Renal cortex interstitium (tissue), 11 donors: ENCODE measurements around the gene DENND1B. TPM values are rescaled to one million over a fixed set of nuclear protein-coding genes. Genes with fewer than 3 reads are reported as not detected.

Experiments used
- DNase-seq, 11 donors: peaks; one replicate each; pipeline ENCODE4 v3.0.0-alpha.2; 2013; ENCODE audit warnings: low read depth in 9 of 11, low spot score in 4 of 11; ENCODE audit errors: extremely low read depth in 1 of 11
- polyA plus RNA-seq, 3 donors: library from polyadenylated mRNA; unstranded; fragments of 120-200 nt; gene quantifications; one replicate each; pipeline ENCODE4 v1.2.1, GENCODE V29; 2013; ENCODE audit not compliant: insufficient read length in 3 of 3

DENND1B gene
- polyA plus RNA-seq, 3 donors: 10.5 to 12.9 (median 12.6) TPM

DNA sequence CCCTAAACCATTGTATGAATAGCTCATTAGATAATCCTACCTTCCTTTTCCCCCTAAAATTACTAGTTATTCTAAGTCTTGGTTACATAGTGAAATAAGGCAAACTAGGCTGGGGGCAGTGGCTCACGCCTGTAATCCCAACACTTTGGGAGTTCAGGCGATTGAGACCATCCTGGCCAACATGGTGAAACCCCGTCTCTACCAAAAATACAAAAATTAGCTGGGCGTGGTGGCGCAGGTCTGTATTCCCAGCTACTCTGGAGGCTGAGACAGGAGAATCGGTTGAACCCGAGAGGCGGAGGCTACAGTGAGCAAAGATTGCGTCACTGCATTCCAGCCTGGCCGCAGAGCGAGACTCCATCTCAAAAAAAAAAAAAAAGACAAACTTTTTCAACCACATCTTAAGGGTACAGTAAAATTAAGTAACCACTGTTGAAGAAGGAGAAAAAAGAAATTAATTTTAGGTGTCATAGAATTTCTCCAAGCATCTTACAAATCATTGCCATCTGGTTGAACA is 108.5 kb downstream of the DENND1B start:
- no peak for DNase-seq

DNA sequence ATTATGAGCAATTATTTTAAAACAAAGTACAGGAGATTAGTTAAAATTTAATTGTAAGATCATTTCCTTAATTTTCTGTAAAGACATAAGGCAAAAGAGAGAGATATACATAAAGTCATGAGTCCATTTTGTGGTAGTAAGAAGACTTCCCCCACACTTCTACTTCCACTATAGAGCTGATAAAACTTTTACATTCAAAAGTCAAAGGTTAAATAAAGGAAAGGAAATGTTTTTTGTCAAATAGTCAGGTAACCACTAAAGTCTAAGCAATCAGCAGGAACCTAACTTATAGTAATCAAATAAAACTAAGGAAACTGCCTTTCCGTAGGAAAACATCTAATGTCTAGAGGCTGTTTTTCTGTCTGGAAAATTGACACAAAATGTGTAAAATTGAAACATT is 110.9 kb downstream of the DENND1B start:
- no peak for DNase-seq

DNA sequence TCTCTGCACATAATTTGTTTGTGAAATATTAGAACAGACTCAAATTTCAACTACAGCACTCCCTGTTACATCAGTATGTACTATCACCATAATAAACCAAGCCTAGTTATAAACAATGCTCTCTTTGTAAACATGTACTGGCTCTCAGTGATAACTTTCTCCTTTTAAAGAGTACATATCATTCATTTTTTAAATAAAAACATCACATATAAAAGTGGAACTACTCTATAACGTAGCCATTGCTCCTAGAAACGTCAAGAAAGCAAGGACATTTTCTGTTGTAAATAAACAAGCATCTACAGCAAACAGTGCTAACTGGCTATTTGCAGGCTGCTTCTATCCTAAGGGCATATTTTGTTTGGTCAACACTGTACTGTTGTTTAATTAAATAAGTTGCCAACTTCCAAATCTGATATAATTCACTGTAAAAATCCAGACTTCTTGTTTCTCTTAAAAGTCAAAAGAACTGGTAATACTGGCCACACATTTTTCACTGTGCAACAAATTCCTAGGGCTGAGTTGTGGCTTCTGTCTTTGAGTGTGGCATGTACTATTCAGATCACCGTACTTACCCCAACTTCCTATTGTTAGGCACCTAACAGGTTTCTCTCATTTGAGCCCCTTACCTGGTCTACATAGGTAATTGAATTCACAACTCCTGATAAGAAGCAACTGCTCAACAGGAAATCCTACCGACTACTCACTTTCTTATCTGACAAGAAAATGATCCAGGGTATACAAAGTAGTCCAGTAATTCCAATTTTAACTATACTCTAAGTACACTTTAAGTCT is 111.9 kb downstream of the DENND1B start:
- no peak for DNase-seq

DNA sequence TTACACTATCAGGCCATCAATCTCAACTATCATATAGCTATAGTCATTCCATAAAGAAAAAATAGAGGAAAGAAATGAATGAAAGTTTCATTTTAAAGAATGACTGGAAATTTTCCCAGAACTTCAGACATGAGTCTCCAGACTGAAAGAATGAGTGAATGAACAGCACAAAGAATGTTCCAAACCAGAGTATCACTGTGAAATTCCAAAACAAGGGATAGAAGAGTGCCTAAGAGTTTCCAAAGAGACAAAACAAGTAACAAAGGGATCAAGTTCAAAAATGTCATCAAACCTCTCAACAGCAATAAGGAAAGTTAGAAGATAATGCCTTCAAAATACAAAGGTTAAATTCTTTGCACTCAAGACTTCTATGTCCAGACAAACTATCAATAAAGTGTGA is 114.9 kb downstream of the DENND1B start:
- DNase-seq: no peak

DNA sequence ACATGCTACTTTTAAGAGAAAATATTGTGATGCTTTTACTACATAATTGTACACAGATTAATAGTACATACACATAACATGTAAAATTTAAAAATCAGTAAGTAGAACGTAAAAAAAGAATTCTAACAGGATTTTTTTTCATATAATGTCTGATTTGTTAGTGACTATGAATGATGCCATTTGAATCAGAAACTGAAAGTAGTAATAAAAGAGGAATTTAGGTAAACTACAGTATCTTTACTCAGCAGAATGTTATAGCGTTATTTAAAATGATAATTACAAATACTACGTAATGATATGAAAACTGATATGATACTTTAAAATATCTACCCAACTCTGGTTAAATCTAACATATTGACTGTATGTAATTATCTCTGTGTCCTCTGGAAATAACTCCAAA is 116.1 kb downstream of the DENND1B start:
- DNase-seq: no peak

DNA sequence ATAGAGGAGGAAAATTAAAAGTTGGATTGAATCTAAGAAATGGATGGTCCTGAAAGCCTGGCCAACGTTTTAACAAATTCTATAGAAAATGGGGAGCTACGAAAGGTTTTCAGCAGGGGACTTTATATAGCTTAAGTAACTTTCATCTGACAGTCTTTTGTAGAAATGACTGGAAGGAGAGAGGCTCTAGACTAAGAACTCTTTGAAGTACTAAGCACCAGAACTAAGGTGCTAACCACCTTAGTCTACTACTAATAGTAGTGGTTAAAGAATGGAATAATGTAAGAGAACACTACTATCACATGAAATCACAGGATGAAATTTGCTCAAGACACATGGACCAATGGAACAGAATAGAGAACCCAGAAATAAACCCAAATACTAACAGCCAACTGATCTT is 126.1 kb downstream of the DENND1B start:
- no peak for DNase-seq

DNA sequence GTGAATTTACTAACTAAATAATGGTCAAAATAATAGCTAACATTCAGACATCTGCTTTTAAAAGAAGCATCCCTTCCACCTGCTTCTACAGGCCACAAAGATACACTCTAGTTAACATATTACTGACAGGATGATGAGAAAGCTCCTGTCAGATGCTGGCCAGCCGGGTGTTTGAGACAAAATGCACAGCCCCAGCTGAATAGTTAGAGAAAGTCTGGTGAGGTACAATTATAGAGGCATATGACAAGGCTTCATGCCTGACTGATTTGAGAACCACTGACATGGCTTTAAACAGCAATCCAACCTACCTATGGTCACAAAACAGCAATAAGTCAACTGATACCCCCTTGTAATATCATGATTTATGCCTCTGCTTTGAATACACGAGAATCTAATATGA is 137.0 kb downstream of the DENND1B start:
- DNase-seq: no peak

DNA sequence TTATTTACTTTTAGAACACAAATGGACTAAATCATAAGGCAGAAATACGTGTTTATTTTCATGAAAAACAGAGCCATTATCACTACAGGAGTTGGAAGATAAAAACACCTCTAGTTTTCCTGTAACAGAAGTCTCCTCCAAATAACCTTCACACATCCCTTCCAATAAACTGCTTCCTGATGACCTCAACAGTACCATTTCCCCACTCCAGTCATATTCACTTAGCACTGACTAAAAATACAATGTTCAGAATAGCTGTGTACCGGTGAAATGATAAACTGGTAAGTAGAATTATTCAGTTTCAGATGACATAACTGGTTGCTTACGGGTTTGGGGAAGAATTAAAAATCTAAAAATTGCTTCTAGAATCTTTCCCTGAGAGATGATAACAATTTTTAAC is 137.9 kb downstream of the DENND1B start:
- DNase-seq: no peak

DNA sequence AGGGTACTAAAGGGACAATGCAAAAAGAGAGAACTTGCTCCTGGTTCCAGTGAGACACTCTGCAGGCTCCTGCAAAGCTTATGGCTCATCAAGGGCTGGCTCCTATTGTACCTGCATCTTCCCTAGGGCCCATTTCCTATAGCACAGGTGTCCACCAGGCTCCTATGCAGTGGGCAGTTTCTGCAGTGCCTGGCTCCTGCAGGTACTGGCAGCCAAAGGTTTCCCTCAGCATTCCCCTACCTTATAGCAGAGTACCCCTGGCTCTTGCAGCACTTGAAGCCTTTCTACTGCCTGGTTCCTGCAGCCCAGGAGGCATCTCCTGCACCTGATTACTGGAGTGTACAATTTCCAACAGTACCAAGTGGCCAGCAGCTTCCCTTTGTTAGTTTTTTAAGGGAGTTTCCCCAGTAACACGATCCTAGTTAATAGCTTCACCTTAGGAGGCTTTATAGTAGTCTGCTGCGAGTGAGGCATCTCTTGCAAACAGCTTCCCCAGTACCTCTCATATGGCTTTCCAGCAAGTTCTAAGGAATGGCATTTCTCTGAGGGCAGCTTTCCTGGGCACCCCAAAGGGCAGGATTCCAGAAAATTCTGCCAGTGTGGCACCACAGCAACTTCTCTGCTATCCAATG is 141.7 kb downstream of the DENND1B start:
- DNase-seq: peak in 1 of 11 donors; percentile 11

DNA sequence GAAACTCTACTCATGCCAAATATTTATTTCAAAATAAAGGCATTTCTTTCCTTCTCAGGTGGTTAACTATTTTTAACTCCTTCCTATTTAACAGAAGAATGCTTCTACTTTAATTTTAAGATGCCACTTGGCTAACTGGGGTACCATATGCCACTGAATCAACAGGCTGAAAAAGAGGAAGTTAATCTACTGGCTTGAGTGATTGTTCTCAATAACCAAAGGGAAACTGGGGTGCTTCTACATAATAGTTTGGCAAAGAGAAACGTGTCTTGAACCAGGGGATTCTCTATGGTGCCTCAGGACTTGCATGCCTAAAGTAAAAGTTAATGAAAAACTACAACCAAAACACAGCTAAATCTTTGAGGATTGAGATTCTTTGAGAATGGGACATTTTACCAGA is 142.6 kb downstream of the DENND1B start:
- DNase-seq: no peak

DNA sequence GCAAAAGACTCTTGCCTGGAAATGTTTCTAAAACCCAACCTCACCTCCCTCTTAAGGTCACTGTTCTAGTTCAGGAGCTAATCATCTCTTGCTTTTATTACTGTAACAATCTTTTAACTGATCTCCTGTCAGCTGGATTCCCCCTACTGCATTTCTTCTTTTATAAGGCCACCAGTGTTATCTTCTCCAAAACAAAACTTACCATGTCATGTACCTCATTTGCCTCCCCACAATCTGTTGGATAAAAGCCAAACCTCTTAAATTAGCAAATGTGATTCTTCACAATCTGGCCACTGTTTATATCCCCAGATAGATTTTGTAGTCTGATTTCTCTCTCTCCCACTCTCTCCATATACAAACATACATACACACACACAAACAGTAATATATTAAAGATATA is 143.3 kb downstream of the DENND1B start:
- DNase-seq: no peak

DNA sequence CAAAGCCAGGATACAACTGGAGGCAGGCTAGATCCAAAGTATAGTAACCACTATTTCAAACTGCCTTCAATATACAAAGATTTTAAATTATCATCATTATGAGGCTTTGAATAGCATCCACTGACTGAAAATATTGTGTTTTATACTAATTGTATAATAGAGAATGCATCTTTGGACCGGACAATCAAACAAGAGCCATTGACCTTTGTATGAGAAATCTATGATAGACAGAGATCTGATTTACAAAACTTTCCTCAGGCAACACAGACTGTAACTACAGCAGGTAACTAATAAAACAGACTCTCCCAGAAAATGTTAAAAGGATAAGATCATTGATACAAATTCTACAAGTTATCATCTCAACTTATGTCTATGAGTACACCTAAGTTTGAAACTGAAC is 152.9 kb downstream of the DENND1B start:
- DNase-seq: no peak

DNA sequence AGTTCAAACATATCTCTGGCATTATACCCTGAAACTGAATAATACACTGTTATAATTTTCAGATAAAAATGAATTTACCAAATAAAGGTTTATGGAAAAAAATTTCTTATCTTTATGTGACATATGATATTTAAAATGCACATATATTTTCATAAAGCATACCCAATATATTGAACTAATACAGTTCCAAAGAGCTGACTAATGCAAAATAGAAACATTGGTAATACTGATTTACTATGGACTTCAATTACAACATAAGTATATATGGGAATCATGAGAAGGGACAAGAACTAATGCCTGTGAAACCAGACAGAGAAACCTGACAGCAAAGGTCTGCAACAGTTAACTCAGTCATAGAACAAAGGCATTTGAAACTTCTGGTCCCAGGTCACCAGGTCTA is 153.5 kb downstream of the DENND1B start:
- DNase-seq: no peak

DNA sequence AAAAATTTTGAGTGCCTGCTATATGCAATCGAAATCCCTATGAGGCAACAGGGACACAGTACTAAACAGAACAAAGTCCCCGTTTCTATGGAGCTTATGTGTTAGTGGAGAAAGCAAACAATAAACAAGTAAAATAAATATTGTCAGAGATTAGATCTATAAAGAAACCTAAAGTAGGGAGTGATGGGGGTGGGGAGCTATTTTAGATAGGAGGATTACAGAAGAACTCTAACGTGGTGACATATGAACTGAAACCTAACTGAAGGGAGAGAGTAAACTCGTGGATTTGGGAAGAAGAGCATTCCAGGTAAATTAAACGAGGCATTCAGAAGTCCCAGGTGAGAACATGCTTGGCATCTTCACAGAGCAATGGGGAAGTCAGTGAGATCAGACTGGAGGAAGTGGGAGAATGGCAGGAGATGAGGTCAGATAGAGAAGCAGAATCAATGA is 154.5 kb downstream of the DENND1B start:
- no peak for DNase-seq

DNA sequence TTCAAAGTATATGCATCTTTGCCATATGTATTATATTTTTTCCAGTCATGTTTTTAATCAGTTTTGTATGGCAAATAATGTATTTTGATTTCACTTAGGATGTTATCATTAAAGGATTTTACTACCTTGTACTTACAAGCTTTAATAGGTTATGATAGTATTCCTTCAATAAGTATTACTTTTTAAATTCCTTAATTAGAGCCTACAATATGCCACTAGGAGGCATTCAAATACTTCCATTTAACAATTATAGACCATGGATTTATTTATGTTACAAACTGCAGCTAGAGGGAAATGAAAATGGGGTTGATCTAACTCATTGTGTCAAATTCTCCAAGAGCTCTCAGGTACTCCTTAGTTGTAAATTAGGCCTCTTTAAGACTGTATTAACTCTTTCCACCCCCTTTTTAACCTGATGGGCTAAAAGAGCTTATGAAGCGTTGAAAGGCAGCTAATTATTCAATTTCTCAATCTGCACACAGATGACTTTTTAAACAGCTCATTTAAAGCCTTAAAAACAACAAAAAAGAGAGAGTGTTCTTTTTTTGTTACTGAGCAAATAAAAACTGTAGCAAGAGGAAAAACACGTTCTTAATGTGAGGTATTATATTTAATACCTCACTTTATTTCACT is 156.2 kb downstream of the DENND1B start:
- peak in 2 of 11 donors; percentile 6 to 11 for DNase-seq

DNA sequence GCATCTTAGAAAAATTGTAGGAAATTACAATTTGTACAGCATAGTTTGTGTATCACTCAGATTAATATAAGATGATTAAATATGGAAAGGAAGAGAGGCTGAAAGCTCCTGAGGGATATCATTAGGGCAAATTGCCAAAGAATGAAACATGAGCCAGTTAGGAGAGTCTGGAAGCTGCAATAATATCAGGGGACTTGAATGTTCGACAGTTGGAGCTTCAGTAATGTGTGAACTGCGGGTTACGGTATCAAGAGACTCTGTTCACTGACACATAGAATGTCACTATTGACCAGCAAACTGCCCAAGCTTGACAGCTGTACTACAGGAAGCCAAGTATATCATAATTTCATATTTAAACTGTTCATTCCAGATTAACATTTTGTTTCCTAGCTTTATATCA is 157.2 kb downstream of the DENND1B start:
- no peak for DNase-seq

DNA sequence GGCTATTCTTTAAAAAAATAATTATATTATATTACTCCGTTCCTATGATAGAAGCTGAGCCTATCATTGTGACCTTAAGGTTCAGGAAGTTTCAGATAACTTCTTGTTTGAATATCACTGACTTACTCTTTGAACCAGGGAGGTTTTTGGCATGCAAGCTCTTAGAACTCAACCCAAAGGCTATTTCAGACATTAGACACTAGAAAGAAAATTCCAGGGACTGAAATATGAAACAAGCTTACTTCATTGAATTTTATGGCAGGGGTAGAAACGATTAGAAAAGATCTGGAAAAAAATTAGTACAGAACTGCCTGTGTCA is 159.6 kb downstream of the DENND1B start:
- DNase-seq: no peak

DNA sequence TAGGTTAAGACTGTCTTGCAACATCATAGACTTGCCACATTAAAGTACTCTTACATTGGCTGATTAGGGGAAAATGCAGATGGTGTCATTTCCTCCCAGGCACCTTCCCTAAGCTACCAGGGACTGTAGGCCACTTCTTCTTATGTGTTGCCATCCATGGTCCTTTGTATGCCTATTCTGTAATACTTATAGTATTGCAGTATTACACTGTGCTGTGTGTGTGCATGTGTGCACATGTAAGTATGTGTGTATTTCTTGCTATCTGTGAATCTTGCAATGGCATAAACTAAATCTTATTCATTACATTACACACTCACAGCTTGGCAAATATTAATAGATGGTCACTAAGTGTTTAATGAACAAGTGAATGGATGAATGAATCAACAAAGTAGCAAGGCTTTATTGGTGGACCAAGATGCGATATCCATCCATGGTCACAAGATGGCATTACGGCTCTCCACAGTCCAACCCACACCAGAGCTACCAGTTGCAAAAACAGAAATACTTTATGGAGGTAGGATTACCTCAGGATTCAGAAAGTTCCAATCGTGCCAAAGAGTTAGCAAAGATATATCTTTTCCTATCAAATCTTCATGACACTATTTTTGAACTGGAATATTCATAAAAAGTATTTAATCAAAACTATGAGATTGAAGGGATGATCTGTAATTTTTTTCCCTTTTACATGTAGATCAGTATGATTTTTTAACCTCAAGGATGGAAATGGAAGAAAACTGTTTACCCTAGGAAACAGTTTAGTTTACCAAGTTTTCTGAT is 160.2 kb downstream of the DENND1B start:
- DNase-seq: peak in 3 of 11 donors; percentile 9 to 17 (median 11)

DNA sequence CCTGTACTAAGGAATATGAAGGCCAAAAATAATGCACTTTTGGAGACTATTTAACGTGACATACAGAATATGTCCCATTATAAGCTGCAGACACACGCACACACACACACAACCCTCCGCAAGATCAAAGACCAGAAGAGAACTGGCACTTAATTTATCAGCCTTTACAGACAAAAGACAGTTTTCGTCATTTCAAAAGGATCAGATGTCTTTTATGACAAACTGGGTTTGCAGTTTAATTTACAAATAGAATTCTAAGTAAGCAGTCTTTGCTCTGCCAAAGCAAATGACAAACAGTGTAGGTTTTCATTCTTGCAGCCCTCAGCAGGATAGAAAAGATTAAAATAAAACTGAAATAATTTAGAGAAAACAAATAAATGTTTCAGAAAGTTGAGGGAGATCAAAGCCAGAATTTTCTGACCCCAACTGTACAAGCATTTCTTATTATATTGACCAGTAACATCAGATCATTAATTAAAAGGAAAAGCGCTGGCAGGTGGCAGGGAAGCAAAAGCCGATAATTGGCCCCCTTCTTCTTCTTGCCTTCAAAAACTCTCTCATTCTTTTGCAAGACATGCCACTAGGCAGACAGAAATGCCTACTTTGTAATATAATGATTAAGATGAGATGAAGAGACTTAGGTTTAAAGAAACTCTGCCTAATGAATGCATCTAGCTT is 169.0 kb downstream of the DENND1B start:
- DNase-seq: no peak
